Neutrophil (primary cell): Measurements from ENCODE around the gene BMP10.

Experiments
- H3K27ac ChIP-seq: fragments of 200-600 bp; sonication (generic); 2 replicates; pipeline ENCODE4 v1.5.1; 2016; ENCODE audit warnings: mild to moderate bottlenecking, moderate library complexity
- H3K27me3 ChIP-seq: fragments of 200-600 bp; sonication (generic); 2 replicates; pipeline ENCODE4 v1.6.0; 2016; ENCODE audit warnings: mild to moderate bottlenecking
- H3K36me3 ChIP-seq: fragments of 200-600 bp; sonication (generic); 2 replicates; pipeline ENCODE4 v1.5.1; 2017
- H3K4me1 ChIP-seq, 2 experiments: fragments of 200-600 bp in 1 of 2; sonication (generic) in 1 of 2; 1 replicate in 1 of 2; 2 replicates in 1 of 2; pipeline versions ENCODE4 v1.5.1 to v1.6.1; 2013 to 2016; ENCODE audit warnings: low read depth in 1 of 2, low read length in 1 of 2, mild to moderate bottlenecking in 1 of 2, moderate library complexity in 1 of 2; ENCODE audit not compliant: control insufficient read depth in 1 of 2, insufficient read depth in 1 of 2
- H3K4me3 ChIP-seq, 2 experiments: fragments of 200-600 bp in 1 of 2; sonication (generic) in 1 of 2; 1 replicate in 1 of 2; 2 replicates in 1 of 2; pipeline ENCODE4 v1.5.1; 2013 to 2016; ENCODE audit warnings: low read depth in 1 of 2, low read length in 1 of 2, mild to moderate bottlenecking in 1 of 2, moderate library complexity in 1 of 2
- H3K9me3 ChIP-seq: fragments of 200-600 bp; sonication (generic); 2 replicates; pipeline ENCODE4 v1.5.1; 2016
- TF ChIP-seq, protein P1 (sequence below): fragments of 200-600 bp; sonication (generic); IDR thresholded peaks from 2 replicates; pipeline ENCODE4 v1.5.1; 2016; ENCODE audit warnings: antibody characterized with exemption

The BMP10 gene

DNA sequence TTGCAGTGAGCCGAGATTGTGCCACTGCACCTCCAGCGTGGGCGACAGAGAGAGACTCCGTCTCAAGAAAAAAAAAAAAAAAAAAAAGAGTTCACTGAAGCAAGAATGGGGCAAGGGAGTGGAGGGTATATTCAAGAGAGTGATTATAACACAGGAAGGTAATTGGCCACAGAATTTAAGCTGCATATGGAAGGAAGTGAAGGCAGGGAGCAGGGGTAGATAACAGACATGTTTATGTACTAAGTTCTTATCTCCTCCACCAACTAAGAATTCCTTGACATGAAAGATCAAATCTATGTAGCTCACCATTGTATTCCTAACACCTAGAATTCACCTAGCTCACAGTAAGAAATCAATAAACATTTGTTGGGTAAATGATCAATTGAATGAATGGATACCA lies 44.2 kb upstream of the BMP10 start:
- no peaks in the 10 kb centered on the region for H3K4me1 ChIP-seq
- H3K4me3 ChIP-seq, result no peak overlapping the region
- no peaks in the 10 kb centered on the region for H3K36me3 ChIP-seq
- no peaks in the 10 kb centered on the region for H3K9me3 ChIP-seq
- H3K27me3 ChIP-seq, result no peaks in the 10 kb centered on the region
- no peak overlapping the region for H3K27ac ChIP-seq
- TF ChIP-seq, protein P1, sequence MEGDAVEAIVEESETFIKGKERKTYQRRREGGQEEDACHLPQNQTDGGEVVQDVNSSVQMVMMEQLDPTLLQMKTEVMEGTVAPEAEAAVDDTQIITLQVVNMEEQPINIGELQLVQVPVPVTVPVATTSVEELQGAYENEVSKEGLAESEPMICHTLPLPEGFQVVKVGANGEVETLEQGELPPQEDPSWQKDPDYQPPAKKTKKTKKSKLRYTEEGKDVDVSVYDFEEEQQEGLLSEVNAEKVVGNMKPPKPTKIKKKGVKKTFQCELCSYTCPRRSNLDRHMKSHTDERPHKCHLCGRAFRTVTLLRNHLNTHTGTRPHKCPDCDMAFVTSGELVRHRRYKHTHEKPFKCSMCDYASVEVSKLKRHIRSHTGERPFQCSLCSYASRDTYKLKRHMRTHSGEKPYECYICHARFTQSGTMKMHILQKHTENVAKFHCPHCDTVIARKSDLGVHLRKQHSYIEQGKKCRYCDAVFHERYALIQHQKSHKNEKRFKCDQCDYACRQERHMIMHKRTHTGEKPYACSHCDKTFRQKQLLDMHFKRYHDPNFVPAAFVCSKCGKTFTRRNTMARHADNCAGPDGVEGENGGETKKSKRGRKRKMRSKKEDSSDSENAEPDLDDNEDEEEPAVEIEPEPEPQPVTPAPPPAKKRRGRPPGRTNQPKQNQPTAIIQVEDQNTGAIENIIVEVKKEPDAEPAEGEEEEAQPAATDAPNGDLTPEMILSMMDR, result no peak

DNA sequence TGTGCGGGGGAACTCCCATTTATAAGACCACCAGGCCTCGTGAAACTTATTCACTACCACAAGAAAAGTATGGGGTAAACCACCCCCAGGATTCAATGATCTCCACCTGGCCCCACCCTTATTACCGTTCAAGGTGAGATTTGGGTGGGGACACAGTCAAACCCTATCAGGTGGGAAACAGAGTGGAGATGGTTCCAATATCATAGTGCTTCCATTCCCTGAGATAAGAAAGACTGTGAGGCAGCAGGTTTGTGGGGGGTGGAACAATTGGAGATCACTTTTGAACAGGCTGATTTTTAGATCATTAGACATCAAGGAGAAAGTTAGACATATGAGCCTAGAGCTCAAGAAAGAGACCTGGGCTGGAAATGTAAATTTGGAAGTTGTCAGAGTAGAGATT lies 42.2 kb upstream of the BMP10 start:
- TF ChIP-seq, protein P1, result no peak
- H3K27me3 ChIP-seq, result no peaks in the 10 kb centered on the region
- no peak overlapping the region for H3K27ac ChIP-seq

DNA sequence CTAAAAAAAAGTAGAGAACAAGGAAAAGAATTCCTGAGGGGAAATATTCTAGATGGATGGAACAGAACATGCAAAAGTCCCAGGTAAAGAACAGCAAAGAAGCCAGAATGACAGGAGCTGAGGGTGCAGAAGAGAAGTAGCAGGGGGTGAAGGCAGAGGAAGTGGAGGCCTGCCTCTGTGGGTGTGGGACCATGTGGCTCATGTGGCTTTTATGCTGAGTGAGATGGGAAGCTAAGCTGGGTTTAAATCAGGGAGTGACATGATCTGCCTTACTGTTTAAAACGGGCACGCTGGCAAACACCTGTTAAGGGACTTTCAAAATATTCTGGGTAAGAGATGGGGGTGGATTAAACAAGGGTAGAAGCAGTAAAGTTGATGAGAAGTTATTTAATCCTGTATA lies 41.5 kb upstream of the BMP10 start:
- Histone ChIP-seq H3K4me3 (no peak overlapping the region), H3K27me3 (no peaks in the 10 kb centered on the region), H3K4me1 (peaks cover 18 to 24% of the 10 kb centered on the region in 2 experiments), H3K9me3 (no peaks in the 10 kb centered on the region), H3K27ac (no peak overlapping the region), H3K36me3 (no peaks in the 10 kb centered on the region)
- TF ChIP-seq, protein P1, result no peak

More for the DNA sequence above, 42.2 kb upstream of the BMP10 start:
- H3K36me3 ChIP-seq, result no peaks in the 10 kb centered on the region
- H3K4me3 ChIP-seq, result no peak overlapping the region
- H3K4me1 ChIP-seq, result peaks cover 11 to 17% of the 10 kb centered on the region in 2 experiments
- no peaks in the 10 kb centered on the region for H3K9me3 ChIP-seq

DNA sequence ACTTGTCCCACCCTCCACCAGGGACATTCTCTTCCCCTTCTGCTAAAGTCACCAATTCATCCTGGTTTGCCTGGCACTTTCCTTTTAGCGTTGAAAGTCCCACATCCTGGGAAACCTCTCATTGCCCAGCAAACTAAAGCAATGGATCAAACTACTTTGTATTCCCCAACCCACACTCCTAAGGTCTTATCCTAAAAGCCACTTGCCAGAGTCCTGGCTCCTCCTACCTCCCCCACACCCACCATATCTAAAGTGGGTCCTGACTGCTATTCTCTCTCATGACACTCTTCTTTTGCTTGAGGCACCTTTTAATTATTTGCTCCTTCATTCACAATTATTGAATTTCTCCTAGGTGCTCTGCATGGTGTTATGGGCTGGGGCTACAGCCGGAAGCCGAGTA lies 40.9 kb upstream of the BMP10 start:
- Histone ChIP-seq H3K9me3 (no peaks in the 10 kb centered on the region), H3K27me3 (no peaks in the 10 kb centered on the region), H3K27ac (no peak overlapping the region), H3K4me3 (no peak overlapping the region), H3K36me3 (no peaks in the 10 kb centered on the region), H3K4me1 (peaks cover 21 to 29% of the 10 kb centered on the region in 2 experiments)
- TF ChIP-seq, protein P1, result no peak

DNA sequence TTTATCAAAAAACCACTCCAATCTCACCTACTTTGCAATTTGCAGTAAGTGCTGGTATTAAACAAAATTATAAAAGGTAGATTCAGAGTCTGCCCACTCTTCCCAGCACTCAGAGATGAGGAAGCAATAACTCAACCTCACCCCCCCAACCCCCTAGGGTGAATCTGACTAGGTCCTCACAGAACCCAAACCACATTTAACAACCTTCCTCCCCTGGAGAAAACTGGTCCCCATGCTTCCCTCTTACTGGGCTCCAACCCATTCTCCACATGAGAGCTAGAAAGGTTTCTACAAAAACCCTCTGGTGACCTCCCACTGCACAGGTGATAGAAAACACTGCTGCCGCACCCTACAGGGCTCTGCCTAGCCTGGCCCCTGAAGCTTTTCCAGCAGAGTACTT lies 40.5 kb upstream of the BMP10 start:
- no peak overlapping the region for H3K27ac ChIP-seq
- TF ChIP-seq, protein P1, result no peak

DNA sequence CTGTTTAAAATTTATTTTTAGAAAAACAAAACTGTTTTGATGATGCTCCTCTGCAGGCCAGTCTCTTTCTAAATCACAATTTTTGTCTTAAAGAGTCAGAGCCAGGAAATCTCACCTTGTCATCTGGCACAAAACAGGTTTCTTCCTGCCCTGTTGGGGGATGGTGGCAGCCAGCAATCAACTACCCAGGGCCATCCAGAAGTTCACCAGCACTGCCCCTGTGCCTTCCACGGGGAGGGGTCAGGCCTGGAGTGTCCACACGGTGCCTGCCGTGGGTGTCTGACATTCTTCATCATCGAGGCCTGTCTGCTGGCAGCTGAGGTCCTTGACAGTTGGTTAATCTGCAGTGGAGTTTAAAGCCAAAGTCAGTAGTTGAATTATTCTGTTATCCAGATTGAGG lies 40.0 kb upstream of the BMP10 start:
- H3K9me3 ChIP-seq, result no peaks in the 10 kb centered on the region
- no peak overlapping the region for H3K27ac ChIP-seq
- no peak overlapping the region for H3K4me3 ChIP-seq
- H3K36me3 ChIP-seq, result no peaks in the 10 kb centered on the region
- peaks cover 21 to 29% of the 10 kb centered on the region in 2 experiments for H3K4me1 ChIP-seq
- no peaks in the 10 kb centered on the region for H3K27me3 ChIP-seq
- TF ChIP-seq, protein P1, result no peak

More for the DNA sequence above, 40.5 kb upstream of the BMP10 start:
- Histone ChIP-seq H3K4me3 (no peak overlapping the region), H3K9me3 (no peaks in the 10 kb centered on the region), H3K36me3 (no peaks in the 10 kb centered on the region), H3K4me1 (peaks cover 21 to 29% of the 10 kb centered on the region in 2 experiments), H3K27me3 (no peaks in the 10 kb centered on the region)
